Astrocyte of the hippocampus (primary cell): Measurements from ENCODE around the gene C13orf42.
A peak's percentile ranks its signal among the peaks of the same experiment; 100 is the strongest.
"Not testable (repeated sequence)": the region's sequence is repeated elsewhere in the genome, so short reads cannot be mapped to it uniquely, and the experiment has no call there.

Experiments used
- DNase-seq: peaks from one replicate; pipeline ENCODE4 v3.0.0; 2011; ENCODE audit warnings: low read depth, low spot score

C13orf42 gene

GRCh38 chr13:51122868-51123566, 11.9 kb upstream of the C13orf42 start:
- peak; percentile 20 for DNase-seq

GRCh38 chr13:51120873-51121272, 9.8 kb upstream of the C13orf42 start:
- peak; percentile 20 for DNase-seq

GRCh38 chr13:51118809-51119431, 7.8 kb upstream of the C13orf42 start:
- DNase-seq, result no peak

GRCh38 chr13:51113969-51114368, 2.9 kb upstream of the C13orf42 start:
- no peak for DNase-seq

GRCh38 chr13:51113186-51113881, 2.3 kb upstream of the C13orf42 start:
- no peak for DNase-seq

- DNase-seq, result no peak
Measured at GRCh38 chr13:51112771-51113170, 1.7 kb upstream of the C13orf42 start.

- DNase-seq, result no peak
Measured at GRCh38 chr13:51111997-51112396, 923 bp upstream of the C13orf42 start.

- DNase-seq, result no peak
Measured at GRCh38 chr13:51107996-51108395, 3.1 kb downstream of the C13orf42 start.

- no peak for DNase-seq
Measured at GRCh38 chr13:51105046-51105445, 6.0 kb downstream of the C13orf42 start.

- DNase-seq, result no peak
Measured at GRCh38 chr13:51101636-51102235, 9.3 kb downstream of the C13orf42 start.

- DNase-seq, result no peak
Measured at GRCh38 chr13:51097353-51098043, 13.6 kb downstream of the C13orf42 start.

GRCh38 chr13:51096131-51096530, 14.9 kb downstream of the C13orf42 start:
- no peak for DNase-seq

GRCh38 chr13:51093574-51093973, 17.5 kb downstream of the C13orf42 start:
- no peak for DNase-seq

GRCh38 chr13:51091839-51092238, 19.2 kb downstream of the C13orf42 start:
- DNase-seq, result no peak

- no peak for DNase-seq
Measured at GRCh38 chr13:51083706-51084105, 27.4 kb downstream of the C13orf42 start.

- not testable (repeated sequence) for DNase-seq
Measured at GRCh38 chr13:51080478-51081065, 30.5 kb downstream of the C13orf42 start.

- DNase-seq, result no peak
Measured at GRCh38 chr13:51071493-51071892, 39.6 kb downstream of the C13orf42 start.

GRCh38 chr13:51070005-51070649, 40.9 kb downstream of the C13orf42 start:
- peak; percentile 90 for DNase-seq

GRCh38 chr13:51068501-51068900, 42.6 kb downstream of the C13orf42 start:
- no peak for DNase-seq

GRCh38 chr13:51067706-51068105, 43.4 kb downstream of the C13orf42 start:
- DNase-seq, result no peak

- no peak for DNase-seq
Measured at GRCh38 chr13:51067210-51067701, 43.8 kb downstream of the C13orf42 start.
